CD4-positive, alpha-beta T cell treated with Interleukin-17A for 1 hour (primary cell): ENCODE data around the gene P2RX2.

Experiments
- DNase-seq: peaks from one replicate; pipeline ENCODE4 v3.0.0-alpha.2; 2020

Gene P2RX2

GRCh38 chr12:132621657-132622435, 3.3 kb downstream of the P2RX2 start:
- no peak for DNase-seq

- no peak for DNase-seq
Observed at GRCh38 chr12:132622437-132623071, 4.0 kb downstream of the P2RX2 start.

GRCh38 chr12:132623072-132623869, 4.7 kb downstream of the P2RX2 start:
- no peak for DNase-seq

GRCh38 chr12:132624186-132624855, 5.7 kb downstream of the P2RX2 start:
- no peak for DNase-seq

GRCh38 chr12:132624910-132625630, 6.5 kb downstream of the P2RX2 start:
- DNase-seq = no peak

GRCh38 chr12:132625731-132626430, 7.3 kb downstream of the P2RX2 start:
- no peak for DNase-seq

- no peak for DNase-seq
Observed at GRCh38 chr12:132629330-132629729, 10.8 kb downstream of the P2RX2 start.

DNA sequence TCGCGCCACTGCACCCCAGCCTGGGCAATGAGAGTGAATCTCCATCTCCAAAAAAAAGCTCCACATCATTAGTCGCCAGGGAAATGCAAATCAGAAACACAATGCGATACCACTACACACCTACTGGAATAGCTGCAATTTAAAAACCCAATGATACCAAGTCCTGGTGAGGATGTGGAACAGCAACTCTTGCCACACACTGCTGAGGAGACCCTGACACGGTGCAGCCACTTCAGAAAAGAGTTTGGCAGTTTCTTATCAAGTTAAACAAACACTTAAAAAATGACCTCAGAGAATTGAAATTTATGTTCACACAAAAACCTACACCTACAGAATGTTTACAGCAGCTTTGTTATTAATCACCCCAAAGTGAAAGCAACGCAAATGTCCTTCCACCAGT, 12.1 kb downstream of the P2RX2 start:
- no peak for DNase-seq

- DNase-seq = no peak
Observed at GRCh38 chr12:132631666-132632065, 13.1 kb downstream of the P2RX2 start.

- no peak for DNase-seq
Observed at GRCh38 chr12:132632521-132633228, 14.1 kb downstream of the P2RX2 start.

GRCh38 chr12:132633398-132633797, 14.8 kb downstream of the P2RX2 start:
- no peak for DNase-seq

DNA sequence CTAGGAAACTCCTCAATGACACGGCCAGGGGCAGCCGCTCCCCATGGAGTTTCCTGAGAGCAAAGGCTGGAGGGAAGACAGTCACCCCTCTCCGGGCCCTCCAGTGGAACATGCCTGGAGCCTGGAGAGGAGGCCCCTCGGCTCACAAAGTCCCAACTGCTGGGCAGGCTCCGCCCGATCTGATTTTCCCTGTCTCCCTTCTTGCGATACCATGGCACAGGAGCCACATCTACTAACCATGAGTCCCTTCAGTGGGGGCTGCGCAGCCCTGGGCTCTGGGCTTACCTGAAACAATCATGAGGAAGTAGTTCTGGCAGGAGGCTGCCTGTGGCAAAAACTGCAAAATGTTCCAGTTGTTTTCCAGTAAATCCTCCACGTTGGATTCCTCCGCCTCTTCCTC, 15.3 kb downstream of the P2RX2 start:
- DNase-seq = no peak

GRCh38 chr12:132634411-132634990, 15.9 kb downstream of the P2RX2 start:
- DNase-seq = no peak

GRCh38 chr12:132635076-132635955, 16.7 kb downstream of the P2RX2 start:
- DNase-seq = no peak

- no peak for DNase-seq
Observed at GRCh38 chr12:132637811-132638210, 19.2 kb downstream of the P2RX2 start.

- no peak for DNase-seq
Observed at GRCh38 chr12:132638541-132639408, 20.2 kb downstream of the P2RX2 start.

DNA sequence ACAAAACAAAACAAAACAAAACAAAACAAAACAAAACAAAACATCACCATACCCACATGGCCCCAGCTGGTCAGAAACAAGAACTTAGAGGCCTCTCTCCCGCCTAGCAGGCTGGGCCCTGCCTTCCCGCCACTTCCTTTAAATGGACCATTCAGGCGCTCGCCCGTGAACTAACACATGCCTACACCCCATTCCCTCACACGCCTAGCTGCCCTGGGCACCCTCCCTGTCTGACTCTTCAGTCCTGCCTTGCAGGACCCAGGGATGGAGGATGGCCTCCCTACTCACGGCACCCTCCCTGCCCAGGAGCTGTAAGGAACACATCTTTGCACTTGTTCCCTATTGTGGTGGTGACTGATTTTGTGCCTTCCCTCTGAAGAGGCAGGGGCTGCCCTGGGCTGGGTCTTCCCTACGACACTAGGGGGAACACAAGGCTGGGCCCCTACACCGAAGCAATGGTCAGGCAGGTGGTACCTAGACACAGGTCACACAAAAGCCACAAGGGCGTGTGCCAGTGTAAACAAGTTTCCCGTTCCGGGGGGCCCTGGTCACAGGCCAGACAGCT, 21.5 kb downstream of the P2RX2 start:
- no peak for DNase-seq

DNA sequence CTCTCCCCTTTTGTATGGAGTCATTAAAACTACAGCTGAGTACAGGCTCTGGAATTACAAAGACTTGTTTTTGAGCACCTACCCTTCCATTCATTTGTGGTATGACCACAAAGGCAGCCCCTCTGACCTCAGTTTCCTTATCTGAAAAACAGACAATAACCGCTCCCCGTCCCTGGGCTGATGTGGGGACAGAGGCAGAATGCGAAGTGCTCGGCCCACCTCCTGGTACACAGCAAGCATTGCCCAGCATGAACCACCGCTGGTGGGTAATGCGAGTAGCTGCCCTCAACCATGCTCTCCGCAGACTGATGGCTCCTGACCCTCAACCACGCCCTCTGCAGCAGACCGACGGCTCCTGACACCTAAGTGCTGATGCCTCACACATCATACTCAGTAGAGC, 22.4 kb downstream of the P2RX2 start:
- DNase-seq = no peak
